Erythroblast (primary cell): ENCODE data around the gene GLYAT.

Experiments
- GATA1 ChIP-seq: IDR thresholded peaks from 2 replicates; pipeline ENCODE4 v1.6.1; 2011; ENCODE audit warnings: low read depth, mild to moderate bottlenecking, control low read depth, low read length, moderate library complexity
- POLR2A ChIP-seq: IDR thresholded peaks from 2 replicates; pipeline ENCODE4 v1.6.1; 2011; ENCODE audit warnings: mild to moderate bottlenecking, low read length

DNA sequence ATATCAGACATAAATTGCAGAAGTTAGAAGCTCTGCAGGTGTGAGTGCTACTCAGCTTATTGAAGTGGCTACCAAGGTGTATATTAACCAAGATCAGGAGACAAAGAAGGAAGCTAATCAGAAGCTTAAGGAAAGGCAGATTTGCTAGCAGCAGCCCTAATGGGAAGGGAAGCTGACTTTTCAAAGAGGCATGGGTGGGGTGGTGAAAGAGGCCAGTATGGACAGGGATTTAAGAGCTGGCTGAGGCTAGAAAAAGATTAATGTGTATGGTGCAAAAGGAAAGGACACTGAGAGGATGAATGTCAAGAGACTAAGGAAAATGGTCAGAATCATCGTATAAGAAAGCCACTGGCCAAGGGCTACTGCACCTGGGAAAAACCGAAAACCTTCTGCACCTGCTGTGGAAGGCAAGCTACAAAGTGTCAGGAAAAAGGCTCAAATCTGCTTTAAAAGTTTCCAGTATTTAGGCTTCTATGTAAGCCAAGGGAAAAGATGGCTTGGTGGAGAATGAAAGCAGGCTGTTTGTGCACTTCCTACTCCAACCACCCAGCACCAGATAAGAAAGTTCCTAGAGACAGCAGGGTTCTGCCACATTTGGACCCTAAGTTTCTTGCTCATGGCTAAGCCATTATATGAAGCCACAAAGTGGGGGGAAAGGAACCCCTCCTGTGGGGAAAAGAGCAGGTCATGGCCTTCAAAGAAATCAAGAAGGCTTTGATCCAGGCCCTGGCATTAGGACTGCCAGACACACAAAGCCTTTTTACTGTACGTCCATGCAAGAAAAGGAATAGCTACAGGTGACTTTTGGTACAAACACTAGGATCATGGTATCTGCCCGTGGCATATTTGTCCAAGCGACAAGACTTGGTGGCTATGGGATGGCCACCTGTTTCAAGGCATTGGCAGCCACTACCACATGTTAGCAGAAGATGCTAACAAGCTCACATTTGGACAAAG, 40.9 kb upstream of the GLYAT start:
- no peak for TF ChIP-seq POLR2A
- no peak for TF ChIP-seq GATA1
